B cell (primary cell): ENCODE data around the gene SLIT3.

Source experiments
- CTCF ChIP-seq: fragments of 200-600 bp; IDR thresholded peaks from one replicate; pipeline ENCODE4 v1.8.0; 2022; ENCODE audit warnings: antibody characterized with exemption, mild to moderate bottlenecking
- EZH2 ChIP-seq: IDR thresholded peaks from 2 replicates; pipeline ENCODE4 v1.6.1; 2012; ENCODE audit warnings: borderline replicate concordance, low read depth, mild to moderate bottlenecking, moderate library complexity, low read length; ENCODE audit not compliant: insufficient read depth, poor library complexity, severe bottlenecking

- no peak for TF ChIP-seq CTCF
- TF ChIP-seq EZH2: no peak
These were observed 442.6 kb downstream of the SLIT3 start for GRCh38 chr5:168858371-168858770.
